Lower leg skin (tissue), 3 donors: Measurements from ENCODE around the gene ZNF418.
"Not testable (repeated sequence)": the region's sequence is repeated elsewhere in the genome, so short reads cannot be mapped to it uniquely, and the experiment has no call there.

ENCODE experiments used
- POLR2A ChIP-seq, 2 donors: fragments of 450-650 bp; IDR thresholded peaks; one replicate each; pipeline ENCODE4 v1.6.1; 2016 to 2017; ENCODE audit warnings: antibody characterized with exemption in 2 of 2, mild to moderate bottlenecking in 1 of 2, moderate library complexity in 1 of 2
- TF ChIP-seq, protein P1 (sequence below), 3 donors: fragments of 450-650 bp; IDR thresholded peaks; one replicate each; pipeline ENCODE4 v1.5.1; 2016; ENCODE audit warnings: antibody characterized with exemption in 3 of 3, mild to moderate bottlenecking in 3 of 3, moderate library complexity in 2 of 3

GRCh38 chr19:57890706-57891105, 44.5 kb downstream of the ZNF418 start:
- TF ChIP-seq, protein P1, sequence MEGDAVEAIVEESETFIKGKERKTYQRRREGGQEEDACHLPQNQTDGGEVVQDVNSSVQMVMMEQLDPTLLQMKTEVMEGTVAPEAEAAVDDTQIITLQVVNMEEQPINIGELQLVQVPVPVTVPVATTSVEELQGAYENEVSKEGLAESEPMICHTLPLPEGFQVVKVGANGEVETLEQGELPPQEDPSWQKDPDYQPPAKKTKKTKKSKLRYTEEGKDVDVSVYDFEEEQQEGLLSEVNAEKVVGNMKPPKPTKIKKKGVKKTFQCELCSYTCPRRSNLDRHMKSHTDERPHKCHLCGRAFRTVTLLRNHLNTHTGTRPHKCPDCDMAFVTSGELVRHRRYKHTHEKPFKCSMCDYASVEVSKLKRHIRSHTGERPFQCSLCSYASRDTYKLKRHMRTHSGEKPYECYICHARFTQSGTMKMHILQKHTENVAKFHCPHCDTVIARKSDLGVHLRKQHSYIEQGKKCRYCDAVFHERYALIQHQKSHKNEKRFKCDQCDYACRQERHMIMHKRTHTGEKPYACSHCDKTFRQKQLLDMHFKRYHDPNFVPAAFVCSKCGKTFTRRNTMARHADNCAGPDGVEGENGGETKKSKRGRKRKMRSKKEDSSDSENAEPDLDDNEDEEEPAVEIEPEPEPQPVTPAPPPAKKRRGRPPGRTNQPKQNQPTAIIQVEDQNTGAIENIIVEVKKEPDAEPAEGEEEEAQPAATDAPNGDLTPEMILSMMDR (IDR thresholded peaks at IDR 0.05): not testable (repeated sequence)
- TF ChIP-seq POLR2A (IDR thresholded peaks at IDR 0.05): not testable (repeated sequence)
